ENCODE data around the gene RASSF7.
A peak's percentile ranks its signal among the peaks of the same experiment; 100 is the strongest.

Gene RASSF7

GRCh38 chr11:548700-549603 lies 11.8 kb upstream of the RASSF7 start:
- no peaks in the 10 kb centered on the region for H3K36me3 ChIP-seq (ENCODE audit: control insufficient read depth, insufficient read depth, low read length)
- H3K27me3 ChIP-seq (ENCODE audit: control insufficient read depth, insufficient read depth, low read length): no peaks in the 10 kb centered on the region
- H3K4me3 ChIP-seq (ENCODE audit: low read depth, low read length): no peak overlapping the region
- H3K4me1 ChIP-seq (ENCODE audit: control insufficient read depth, insufficient read depth, low read length): no peaks in the 10 kb centered on the region
- H3K9me3 ChIP-seq (ENCODE audit: control insufficient read depth, insufficient read depth, low read length): no peaks in the 10 kb centered on the region
- H3K9ac ChIP-seq (ENCODE audit: low read depth, low read length): no peak overlapping the region

- Histone ChIP-seq H3K4me3 (ENCODE audit: low read depth, low read length) (no peak overlapping the region), H3K36me3 (ENCODE audit: control insufficient read depth, insufficient read depth, low read length) (no peaks in the 10 kb centered on the region), H3K9ac (ENCODE audit: low read depth, low read length) (no peak overlapping the region), H3K27me3 (ENCODE audit: control insufficient read depth, insufficient read depth, low read length) (no peaks in the 10 kb centered on the region), H3K4me1 (ENCODE audit: control insufficient read depth, insufficient read depth, low read length) (no peaks in the 10 kb centered on the region), H3K9me3 (ENCODE audit: control insufficient read depth, insufficient read depth, low read length) (no peaks in the 10 kb centered on the region)
Observed at GRCh38 chr11:550021-550745, 10.6 kb upstream of the RASSF7 start.

GRCh38 chr11:550746-551085 lies 10.1 kb upstream of the RASSF7 start:
- no peak overlapping the region for H3K9ac ChIP-seq (ENCODE audit: low read depth, low read length)
- H3K27me3 ChIP-seq (ENCODE audit: control insufficient read depth, insufficient read depth, low read length): no peaks in the 10 kb centered on the region
- no peaks in the 10 kb centered on the region for H3K9me3 ChIP-seq (ENCODE audit: control insufficient read depth, insufficient read depth, low read length)
- no peaks in the 10 kb centered on the region for H3K36me3 ChIP-seq (ENCODE audit: control insufficient read depth, insufficient read depth, low read length)
- no peak overlapping the region for H3K4me3 ChIP-seq (ENCODE audit: low read depth, low read length)
- no peaks in the 10 kb centered on the region for H3K4me1 ChIP-seq (ENCODE audit: control insufficient read depth, insufficient read depth, low read length)

- Histone ChIP-seq H3K9me3 (ENCODE audit: control insufficient read depth, insufficient read depth, low read length) (no peaks in the 10 kb centered on the region), H3K4me1 (ENCODE audit: control insufficient read depth, insufficient read depth, low read length) (no peaks in the 10 kb centered on the region), H3K36me3 (ENCODE audit: control insufficient read depth, insufficient read depth, low read length) (no peaks in the 10 kb centered on the region), H3K4me3 (ENCODE audit: low read depth, low read length) (no peak overlapping the region), H3K9ac (ENCODE audit: low read depth, low read length) (no peak overlapping the region), H3K27me3 (ENCODE audit: control insufficient read depth, insufficient read depth, low read length) (peaks cover 1% of the 10 kb centered on the region)
Observed at GRCh38 chr11:551131-551530, 9.6 kb upstream of the RASSF7 start.

DNA sequence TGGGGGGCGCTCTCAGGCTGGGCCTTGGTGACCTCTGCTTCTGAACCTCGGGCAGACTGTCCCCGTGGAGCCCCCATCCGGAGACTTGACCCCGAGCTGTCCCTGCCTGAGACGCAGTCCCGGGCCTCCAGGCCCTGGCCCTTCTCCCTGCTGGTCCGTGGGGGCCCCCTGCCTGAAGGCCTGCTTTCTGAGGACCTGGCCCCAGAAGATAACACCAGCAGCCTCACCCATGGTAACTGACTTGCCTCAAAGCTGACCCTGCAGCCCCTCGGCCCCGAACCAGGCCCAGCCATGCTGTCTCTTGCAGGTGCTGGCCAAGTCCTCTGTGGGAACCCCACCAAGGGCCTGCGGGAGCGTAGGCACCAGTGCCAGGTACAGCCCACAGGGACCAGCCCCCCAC lies 9.2 kb upstream of the RASSF7 start:
- H3K4me1 ChIP-seq (ENCODE audit: control insufficient read depth, insufficient read depth, low read length): no peaks in the 10 kb centered on the region

GRCh38 chr11:553083-553987 lies 7.4 kb upstream of the RASSF7 start:
- H3K4me1 ChIP-seq (ENCODE audit: control insufficient read depth, insufficient read depth, low read length): no peaks in the 10 kb centered on the region
- H3K36me3 ChIP-seq (ENCODE audit: control insufficient read depth, insufficient read depth, low read length): no peaks in the 10 kb centered on the region

More for the DNA sequence above, 9.2 kb upstream of the RASSF7 start:
- no peaks in the 10 kb centered on the region for H3K36me3 ChIP-seq (ENCODE audit: control insufficient read depth, insufficient read depth, low read length)
- no peak overlapping the region for H3K9ac ChIP-seq (ENCODE audit: low read depth, low read length)
- peaks cover 6% of the 10 kb centered on the region for H3K27me3 ChIP-seq (ENCODE audit: control insufficient read depth, insufficient read depth, low read length)
- H3K9me3 ChIP-seq (ENCODE audit: control insufficient read depth, insufficient read depth, low read length): no peaks in the 10 kb centered on the region
- no peak overlapping the region for H3K4me3 ChIP-seq (ENCODE audit: low read depth, low read length)

DNA sequence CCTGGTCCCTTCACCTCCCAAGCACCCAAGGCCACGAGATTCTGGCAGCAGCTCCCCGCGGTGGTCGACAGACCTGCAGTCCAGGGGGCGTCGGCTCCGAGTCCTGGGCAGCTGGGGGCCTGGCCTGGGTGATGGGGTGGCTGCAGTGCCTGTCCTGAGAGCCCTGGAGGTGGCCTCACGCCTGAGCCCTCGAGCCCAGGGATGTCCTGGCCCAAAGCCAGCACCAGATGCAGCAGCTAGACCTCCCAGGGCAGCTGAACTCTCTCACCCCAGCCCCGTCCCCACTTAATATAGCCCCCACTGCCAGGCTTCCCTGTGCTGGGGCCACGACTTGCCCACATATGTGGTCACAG lies 6.8 kb upstream of the RASSF7 start:
- H3K4me1 ChIP-seq (ENCODE audit: control insufficient read depth, insufficient read depth, low read length): no peaks in the 10 kb centered on the region
- H3K9me3 ChIP-seq (ENCODE audit: control insufficient read depth, insufficient read depth, low read length): no peaks in the 10 kb centered on the region
- H3K36me3 ChIP-seq (ENCODE audit: control insufficient read depth, insufficient read depth, low read length): no peaks in the 10 kb centered on the region
- peaks cover 17% of the 10 kb centered on the region for H3K27me3 ChIP-seq (ENCODE audit: control insufficient read depth, insufficient read depth, low read length)
- H3K9ac ChIP-seq (ENCODE audit: low read depth, low read length): no peak overlapping the region
- H3K4me3 ChIP-seq (ENCODE audit: low read depth, low read length): no peak overlapping the region

More at GRCh38 chr11:553083-553987, 7.4 kb upstream of the RASSF7 start:
- Histone ChIP-seq H3K27me3 (ENCODE audit: control insufficient read depth, insufficient read depth, low read length) (peaks cover 17% of the 10 kb centered on the region), H3K9ac (ENCODE audit: low read depth, low read length) (no peak overlapping the region), H3K9me3 (ENCODE audit: control insufficient read depth, insufficient read depth, low read length) (no peaks in the 10 kb centered on the region), H3K4me3 (ENCODE audit: low read depth, low read length) (no peak overlapping the region)

DNA sequence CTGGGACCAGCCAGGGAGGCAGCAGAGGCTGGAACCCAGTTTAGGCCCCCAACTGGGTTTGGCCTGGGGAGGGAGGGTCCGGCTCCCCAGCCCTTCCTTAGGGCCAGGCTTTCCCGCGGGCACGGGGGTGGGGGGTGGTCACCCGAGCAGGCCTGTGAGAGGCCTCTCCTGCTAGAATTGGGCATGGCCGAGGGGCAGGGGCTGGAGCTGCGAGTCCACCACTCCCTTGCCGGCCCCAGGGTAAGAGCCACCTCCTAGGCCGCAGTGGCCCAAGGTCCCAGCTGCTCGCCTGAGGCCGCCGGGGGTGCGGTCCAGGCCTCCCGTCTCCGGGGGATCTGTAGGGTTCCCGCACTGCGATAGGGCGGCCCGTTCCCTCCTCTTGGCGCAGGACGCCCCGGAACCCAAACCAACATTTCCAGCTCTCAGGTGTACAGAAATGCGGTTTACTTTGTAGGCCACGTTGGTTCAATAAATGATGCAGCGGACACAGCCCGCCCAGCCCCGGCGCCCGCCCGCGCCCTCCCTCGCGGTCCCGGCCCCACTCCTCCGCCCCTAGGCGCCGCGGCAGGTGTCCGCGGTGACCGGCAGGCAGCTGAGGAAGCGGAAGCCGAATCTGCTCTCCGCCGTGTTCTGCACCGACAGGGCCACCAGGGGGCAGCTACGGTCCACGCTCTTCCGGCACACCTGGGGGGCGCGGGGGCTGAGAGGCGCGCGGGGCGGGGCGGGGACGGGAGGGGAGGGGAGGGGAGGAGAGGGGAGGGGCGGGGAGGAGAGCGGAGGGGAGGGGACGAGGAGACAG lies 6.1 kb upstream of the RASSF7 start:
- Histone ChIP-seq H3K27me3 (ENCODE audit: control insufficient read depth, insufficient read depth, low read length) (peaks cover 17% of the 10 kb centered on the region), H3K36me3 (ENCODE audit: control insufficient read depth, insufficient read depth, low read length) (no peaks in the 10 kb centered on the region), H3K4me3 (ENCODE audit: low read depth, low read length) (peak overlapping the region; percentile 37), H3K9ac (ENCODE audit: low read depth, low read length) (no peak overlapping the region), H3K9me3 (ENCODE audit: control insufficient read depth, insufficient read depth, low read length) (no peaks in the 10 kb centered on the region), H3K4me1 (ENCODE audit: control insufficient read depth, insufficient read depth, low read length) (no peaks in the 10 kb centered on the region)

GRCh38 chr11:555227-555779 lies 5.5 kb upstream of the RASSF7 start:
- peak overlapping the region; percentile 52 for H3K4me3 ChIP-seq (ENCODE audit: low read depth, low read length)
- H3K9ac ChIP-seq (ENCODE audit: low read depth, low read length): peak overlapping the region; percentile 60
- peaks cover 17% of the 10 kb centered on the region for H3K27me3 ChIP-seq (ENCODE audit: control insufficient read depth, insufficient read depth, low read length)
- no peaks in the 10 kb centered on the region for H3K36me3 ChIP-seq (ENCODE audit: control insufficient read depth, insufficient read depth, low read length)
- H3K9me3 ChIP-seq (ENCODE audit: control insufficient read depth, insufficient read depth, low read length): no peaks in the 10 kb centered on the region
- H3K4me1 ChIP-seq (ENCODE audit: control insufficient read depth, insufficient read depth, low read length): no peaks in the 10 kb centered on the region

- Histone ChIP-seq H3K4me1 (ENCODE audit: control insufficient read depth, insufficient read depth, low read length) (no peaks in the 10 kb centered on the region), H3K9ac (ENCODE audit: low read depth, low read length) (no peak overlapping the region), H3K9me3 (ENCODE audit: control insufficient read depth, insufficient read depth, low read length) (no peaks in the 10 kb centered on the region)
Observed at GRCh38 chr11:555780-556661, 4.7 kb upstream of the RASSF7 start.

More at GRCh38 chr11:555780-556661, 4.7 kb upstream of the RASSF7 start:
- no peaks in the 10 kb centered on the region for H3K36me3 ChIP-seq (ENCODE audit: control insufficient read depth, insufficient read depth, low read length)
- peaks cover 17% of the 10 kb centered on the region for H3K27me3 ChIP-seq (ENCODE audit: control insufficient read depth, insufficient read depth, low read length)
- H3K4me3 ChIP-seq (ENCODE audit: low read depth, low read length): peak overlapping the region; percentile 52
